Fibroblast of mammary gland (primary cell): Measurements from ENCODE around the gene IFRD1.

Experiments
- DNase-seq: peaks from one replicate; pipeline ENCODE4 v3.0.0-alpha.2; 2010; ENCODE audit warnings: low read depth
- H3K4me3 ChIP-seq: 2 replicates; pipeline ENCODE4 v1.5.1; 2011; ENCODE audit warnings: low read depth, mild to moderate bottlenecking, low read length, moderate library complexity; ENCODE audit not compliant: control insufficient read depth
- TF ChIP-seq, protein P1 (sequence below): conservative IDR thresholded peaks from 2 replicates; pipeline ENCODE4 v1.5.1; 2011; ENCODE audit warnings: low read depth, low read length, inconsistent platforms; ENCODE audit not compliant: control insufficient read depth, insufficient read depth

IFRD1 gene

DNA sequence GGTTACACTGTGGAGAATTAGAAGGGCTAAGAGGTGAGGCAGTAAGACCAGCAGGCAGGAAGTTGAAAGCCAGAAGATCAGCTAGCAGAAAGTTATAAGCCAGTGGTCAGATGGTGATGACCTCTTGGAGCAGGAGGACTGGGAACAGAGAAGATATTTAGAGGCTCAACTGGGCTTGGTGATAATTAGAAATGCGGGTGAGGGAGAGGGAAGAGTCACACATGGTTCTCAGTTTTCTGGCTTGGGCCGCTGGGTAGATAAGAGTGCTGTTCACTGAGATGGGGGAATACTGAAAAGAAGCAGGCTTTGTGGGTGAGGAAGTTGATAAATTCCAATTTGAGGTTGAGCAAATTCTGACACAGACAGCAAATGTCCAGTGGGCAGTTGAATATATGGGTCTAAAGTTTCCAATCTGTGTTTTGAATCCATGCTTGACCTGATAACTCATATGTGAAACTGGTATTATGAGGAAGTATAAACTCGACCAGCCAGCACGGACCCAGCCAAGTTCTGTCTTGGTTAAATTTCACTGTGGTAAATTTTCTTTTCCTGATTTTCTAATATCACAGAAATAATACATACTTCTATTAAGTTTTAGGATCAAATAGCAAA is 53.2 kb downstream of the IFRD1 start:
- TF ChIP-seq, protein P1, sequence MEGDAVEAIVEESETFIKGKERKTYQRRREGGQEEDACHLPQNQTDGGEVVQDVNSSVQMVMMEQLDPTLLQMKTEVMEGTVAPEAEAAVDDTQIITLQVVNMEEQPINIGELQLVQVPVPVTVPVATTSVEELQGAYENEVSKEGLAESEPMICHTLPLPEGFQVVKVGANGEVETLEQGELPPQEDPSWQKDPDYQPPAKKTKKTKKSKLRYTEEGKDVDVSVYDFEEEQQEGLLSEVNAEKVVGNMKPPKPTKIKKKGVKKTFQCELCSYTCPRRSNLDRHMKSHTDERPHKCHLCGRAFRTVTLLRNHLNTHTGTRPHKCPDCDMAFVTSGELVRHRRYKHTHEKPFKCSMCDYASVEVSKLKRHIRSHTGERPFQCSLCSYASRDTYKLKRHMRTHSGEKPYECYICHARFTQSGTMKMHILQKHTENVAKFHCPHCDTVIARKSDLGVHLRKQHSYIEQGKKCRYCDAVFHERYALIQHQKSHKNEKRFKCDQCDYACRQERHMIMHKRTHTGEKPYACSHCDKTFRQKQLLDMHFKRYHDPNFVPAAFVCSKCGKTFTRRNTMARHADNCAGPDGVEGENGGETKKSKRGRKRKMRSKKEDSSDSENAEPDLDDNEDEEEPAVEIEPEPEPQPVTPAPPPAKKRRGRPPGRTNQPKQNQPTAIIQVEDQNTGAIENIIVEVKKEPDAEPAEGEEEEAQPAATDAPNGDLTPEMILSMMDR: no peak
- DNase-seq: no peak
- no peak overlapping the region for H3K4me3 ChIP-seq

DNA sequence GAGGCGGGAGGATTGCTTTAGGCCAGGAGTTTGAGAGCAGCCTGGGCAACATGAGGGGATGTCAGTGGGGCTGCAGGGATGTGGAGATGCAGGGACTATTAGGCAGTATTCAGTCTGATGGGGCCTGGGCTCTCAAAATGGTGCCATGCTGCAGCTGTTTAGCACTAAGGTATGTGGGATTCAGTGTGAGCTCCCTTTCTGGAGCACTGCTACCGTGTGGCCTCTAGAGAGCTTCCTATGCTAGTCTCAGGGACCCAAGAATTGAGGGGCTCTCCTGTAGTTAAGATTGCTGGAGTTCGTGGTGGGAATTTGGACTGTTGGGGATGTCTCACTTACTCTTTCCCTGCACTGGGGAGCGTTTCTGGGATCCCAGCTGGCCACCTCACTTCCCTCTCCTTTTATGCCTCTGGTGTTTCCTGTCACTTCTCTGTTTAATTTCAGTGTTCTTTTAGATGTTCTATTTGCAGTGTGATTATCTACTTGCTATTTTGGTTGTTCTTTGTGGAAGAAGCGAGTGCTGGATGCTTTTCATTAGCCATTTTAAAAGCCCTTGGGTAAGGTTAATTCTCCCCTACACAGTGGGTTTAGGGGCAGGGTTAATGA is 53.9 kb downstream of the IFRD1 start:
- H3K4me3 ChIP-seq: no peak overlapping the region
- TF ChIP-seq, protein P1: no peak
- DNase-seq: no peak

DNA sequence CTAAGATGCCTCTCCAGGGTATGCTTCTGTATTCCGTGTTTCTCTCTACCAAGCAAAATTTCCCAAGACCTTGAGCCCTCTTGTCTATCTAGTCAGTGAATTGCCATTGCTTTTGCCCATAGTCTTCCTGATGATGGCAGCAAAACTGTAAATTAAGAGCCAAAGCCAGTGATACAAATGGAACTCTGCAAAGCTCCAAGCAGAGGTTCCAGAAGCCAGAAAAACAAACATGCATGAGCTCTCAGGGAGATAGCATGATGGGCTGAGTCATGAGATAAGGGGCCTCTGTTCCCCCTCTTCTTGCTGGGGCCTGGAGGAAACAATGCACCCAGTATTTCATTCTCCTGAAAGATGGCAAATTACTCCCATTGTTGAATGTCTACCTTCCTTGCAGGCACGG is 55.2 kb downstream of the IFRD1 start:
- TF ChIP-seq, protein P1: no peak
- no peak overlapping the region for H3K4me3 ChIP-seq
- DNase-seq: no peak

DNA sequence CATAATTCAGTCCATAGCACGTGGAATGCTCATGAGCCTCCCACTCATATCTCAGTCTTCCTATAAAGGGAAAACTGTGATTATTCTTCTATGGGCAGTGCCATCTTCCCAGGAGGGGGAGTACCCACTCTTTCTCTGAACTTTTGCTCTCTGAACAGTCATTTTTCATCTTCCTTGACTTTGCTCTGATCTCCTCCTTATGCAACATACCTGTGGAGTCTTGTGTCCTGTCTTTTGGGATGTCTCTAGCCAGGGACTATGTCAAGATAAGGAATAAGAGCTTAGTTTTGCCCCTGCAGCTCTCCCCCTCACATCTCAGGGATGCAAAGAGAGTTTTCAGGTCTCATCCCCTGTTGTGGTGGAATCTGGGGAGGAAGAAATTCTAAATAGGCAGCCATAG is 58.1 kb downstream of the IFRD1 start:
- TF ChIP-seq, protein P1: no peak
- no peak overlapping the region for H3K4me3 ChIP-seq
- no peak for DNase-seq

DNA sequence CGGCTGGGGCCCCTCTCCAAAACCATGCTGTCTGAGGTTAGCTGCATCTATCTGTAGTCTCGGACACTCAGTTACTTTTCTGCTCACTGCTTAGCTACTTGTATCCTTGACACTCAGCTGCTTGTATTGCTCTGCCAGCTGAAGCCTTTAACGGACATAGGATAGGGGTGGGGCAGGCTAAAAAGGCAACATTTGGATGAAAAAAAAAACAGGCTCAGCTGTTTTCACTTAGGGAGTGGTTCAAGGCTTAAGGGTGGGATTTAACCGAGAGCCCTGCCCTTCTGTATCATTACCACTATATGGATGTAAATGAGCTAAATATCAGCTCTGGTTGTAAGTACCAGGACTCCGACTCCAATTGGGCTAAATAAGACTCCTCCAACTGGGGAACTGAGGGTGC is 59.1 kb downstream of the IFRD1 start:
- no peak overlapping the region for H3K4me3 ChIP-seq
- TF ChIP-seq, protein P1: no peak

DNA sequence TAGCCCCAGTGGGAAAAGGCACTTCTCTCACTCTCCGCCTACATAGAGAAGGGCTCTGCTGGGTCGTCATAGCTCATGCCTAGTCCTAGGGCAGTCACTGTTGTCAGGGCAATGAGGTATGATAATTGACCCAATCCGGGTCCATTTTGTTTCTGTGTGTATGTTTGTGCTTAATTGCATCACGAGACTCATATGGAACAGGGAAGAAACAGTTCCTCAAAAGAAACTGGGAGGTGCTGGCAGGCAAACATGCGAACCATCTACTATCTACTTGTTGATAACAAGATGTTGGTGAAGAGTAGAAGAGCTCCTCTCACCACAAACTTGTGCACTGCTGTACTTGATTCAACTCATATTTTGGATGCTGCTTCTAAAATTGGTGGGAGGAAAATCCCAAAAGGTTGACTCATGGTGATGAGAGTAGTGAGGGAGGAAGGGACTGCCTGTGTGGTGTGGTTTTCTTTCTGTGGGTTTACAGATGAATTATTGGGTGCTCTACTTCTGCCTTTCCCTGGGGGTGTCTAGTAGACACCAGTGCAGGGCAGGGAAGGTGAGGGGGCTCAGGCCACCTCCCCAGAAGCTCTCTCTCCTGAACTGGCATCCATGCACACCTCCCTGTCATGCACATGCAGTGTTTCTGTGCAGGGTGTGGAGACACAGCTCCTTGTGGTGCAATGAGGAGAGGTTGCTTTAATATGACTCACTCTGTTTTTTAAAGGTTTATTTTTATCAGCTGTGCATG is 59.9 kb downstream of the IFRD1 start:
- H3K4me3 ChIP-seq: no peak overlapping the region
- TF ChIP-seq, protein P1: no peak
- DNase-seq: peak; percentile 85

More for the DNA sequence above, 59.1 kb downstream of the IFRD1 start:
- peak; percentile 30 for DNase-seq
